Endothelial cell of umbilical vein (primary cell): ENCODE results near the gene PRUNE2. TPM values are rescaled to one million over a fixed set of nuclear protein-coding genes. Genes with fewer than 3 reads are reported as not detected.

Experiments used
- BruUV-seq: library from RNA; stranded (reverse); fragments of 400-500 nt; replicated peaks from 2 replicates; lab custom pipeline; 2021; lab: Mats Ljungman, UMichigan
- CTCF ChIA-PET: fragments of 300-600, 350-600 bp; sonication (Branson Sonifier 250); formaldehyde crosslinking; loops from one replicate; lab custom pipeline; 2021; ENCODE audit warnings: antibody characterized with exemption, inconsistent platforms; lab: Charles Lee
- POLR2A ChIA-PET: fragments of 300-600, 350-600 bp; sonication (Branson Sonifier 250); formaldehyde crosslinking; loops from one replicate; lab custom pipeline; 2021; ENCODE audit warnings: antibody characterized with exemption, inconsistent platforms; lab: Charles Lee
- DNase-seq: peaks from one replicate; pipeline ENCODE4 v3.0.0-alpha.2; 2011; ENCODE audit warnings: low read depth, low spot score
- FAIRE-seq: peaks from 2 replicates; lab custom pipeline; 2011; peaks lifted over from hg19 to GRCh38; lab: Jason Lieb, UNC
- H2AFZ ChIP-seq: 2 replicates; pipeline ENCODE4 v1.6.0; 2012; ENCODE audit warnings: low read depth, low read length, control low read depth, inconsistent platforms
- H3K27ac ChIP-seq: 2 replicates; pipeline ENCODE4 v1.5.1; 2011; ENCODE audit warnings: low read depth, mild to moderate bottlenecking, control low read depth, low read length, moderate library complexity; ENCODE audit not compliant: insufficient read depth
- H3K27me3 ChIP-seq, 2 experiments: 2 replicates each; pipeline versions ENCODE4 v1.6.0 to v1.6.1; 2011; ENCODE audit warnings: low read length in 2 of 2, mixed read lengths in 1 of 2; ENCODE audit not compliant: control insufficient read depth in 2 of 2, insufficient read depth in 2 of 2
- H3K36me3 ChIP-seq, 2 experiments: 2 replicates in 1 of 2; 3 replicates in 1 of 2; pipeline ENCODE4 v1.5.1; 2011; ENCODE audit warnings: low read length in 2 of 2, mild to moderate bottlenecking in 1 of 2, moderate library complexity in 1 of 2; ENCODE audit not compliant: control insufficient read depth in 2 of 2, insufficient read depth in 2 of 2; ENCODE audit errors: extremely low read depth in 1 of 2
- H3K4me1 ChIP-seq: 3 replicates; pipeline ENCODE4 v1.5.1; 2011; ENCODE audit warnings: mild to moderate bottlenecking, low read length; ENCODE audit not compliant: control insufficient read depth, insufficient read depth; ENCODE audit errors: extremely low read depth
- H3K4me2 ChIP-seq: 2 replicates; pipeline ENCODE4 v1.6.1; 2011; ENCODE audit warnings: low read length, control low read depth, mixed read lengths; ENCODE audit not compliant: insufficient read depth
- H3K4me3 ChIP-seq, 3 experiments: fragments of 200-600 bp in 1 of 3; sonication (generic), shearing (Covaris generic) in 1 of 3; replicated peaks in 1 of 3; 2 replicates each; pipeline ENCODE4 v1.5.1; 2011 to 2016; ENCODE audit warnings: control low read depth in 3 of 3, low read length in 3 of 3, mild to moderate bottlenecking in 2 of 3, inconsistent platforms in 1 of 3, low read depth in 1 of 3, moderate library complexity in 1 of 3; ENCODE audit not compliant: insufficient read depth in 1 of 3
- H3K79me2 ChIP-seq: 2 replicates; pipeline ENCODE4 v1.6.0; 2012; ENCODE audit warnings: low read length, inconsistent platforms; ENCODE audit not compliant: control insufficient read depth, insufficient read depth
- H3K9ac ChIP-seq: replicated peaks from 2 replicates; pipeline ENCODE3; 2011; ENCODE audit warnings: low read length, control low read depth; ENCODE audit not compliant: insufficient read depth; ENCODE audit errors: extremely low read depth
- H3K9me1 ChIP-seq: replicated peaks from 3 replicates; pipeline ENCODE4 v1.6.0; 2011; ENCODE audit warnings: mild to moderate bottlenecking, low read length; ENCODE audit not compliant: control insufficient read depth, insufficient read depth; ENCODE audit errors: extremely low read depth
- H3K9me3 ChIP-seq: replicated peaks from 2 replicates; pipeline ENCODE4 v1.5.1; 2012; ENCODE audit warnings: low read length, inconsistent platforms; ENCODE audit not compliant: control insufficient read depth, insufficient read depth
- H4K20me1 ChIP-seq: replicated peaks from 2 replicates; pipeline ENCODE3; 2011; ENCODE audit warnings: mild to moderate bottlenecking, low read length; ENCODE audit not compliant: control insufficient read depth, insufficient read depth; ENCODE audit errors: extremely low read depth
- CTCF ChIP-seq, 2 donors: IDR thresholded peaks; 1 replicate in 1 of 2; 2 replicates in 1 of 2; pipeline ENCODE4 v1.5.1; 2011; ENCODE audit warnings: low read length in 2 of 2, mild to moderate bottlenecking in 2 of 2, moderate library complexity in 2 of 2, control low read depth in 1 of 2, inconsistent platforms in 1 of 2, low read depth in 1 of 2; ENCODE audit not compliant: insufficient read depth in 1 of 2; ENCODE audit errors: extremely low read depth in 1 of 2
- EZH2 ChIP-seq: IDR thresholded peaks from 2 replicates; pipeline ENCODE4 v1.6.1; 2012; ENCODE audit warnings: borderline replicate concordance, low read depth, mild to moderate bottlenecking, moderate library complexity, low read length, inconsistent platforms; ENCODE audit not compliant: severe bottlenecking
- FOS ChIP-seq: IDR thresholded peaks from 2 replicates; pipeline ENCODE4 v1.6.1; 2011; ENCODE audit warnings: mild to moderate bottlenecking, low read length, moderate library complexity, borderline replicate concordance; ENCODE audit not compliant: insufficient read depth
- GATA2 ChIP-seq: IDR thresholded peaks from 2 replicates; pipeline ENCODE4 v1.7.0; 2011; ENCODE audit warnings: low read depth, mild to moderate bottlenecking, moderate library complexity, mixed read lengths, low read length; ENCODE audit not compliant: insufficient read length, insufficient read depth
- JUN ChIP-seq: IDR thresholded peaks from 2 replicates; pipeline ENCODE4 v1.6.1; 2011; ENCODE audit warnings: borderline replicate concordance, low read depth; ENCODE audit not compliant: insufficient read length, insufficient read depth
- MAX ChIP-seq: IDR thresholded peaks from 2 replicates; pipeline ENCODE4 v1.6.1; 2011; ENCODE audit not compliant: insufficient read depth, insufficient read length
- MYC ChIP-seq: IDR thresholded peaks from one replicate; pipeline ENCODE4 v1.6.1; 2011; ENCODE audit warnings: mild to moderate bottlenecking, low read depth, low read length
- POLR2A ChIP-seq: IDR thresholded peaks from 2 replicates; pipeline ENCODE4 v1.6.1; 2012; ENCODE audit warnings: low read depth, mild to moderate bottlenecking, control low read depth, low read length
- POLR2AphosphoS5 ChIP-seq: IDR thresholded peaks from 2 replicates; pipeline ENCODE4 v1.6.1; 2012; ENCODE audit warnings: low read depth, mild to moderate bottlenecking, control low read depth, low read length, moderate library complexity; ENCODE audit not compliant: insufficient read depth
- dilution Hi-C: fragments of 300-500 bp; cut with MboI; formaldehyde crosslinking; loops from one replicate; pipeline ENCODE4 v1.15.0; 2019; ENCODE audit warnings: low sequenced_read_pairs; ENCODE audit not compliant: extremely low pct_ligation_motif_present
- intact Hi-C: fragments of 100-400 bp; cut with micrococcal nuclease; formaldehyde crosslinking; loops from one replicate; pipeline ENCODE4 v1.10.0; 2022
- polyA plus RNA-seq, 4 experiments: library from polyadenylated mRNA; depleted of rRNA in 3 of 4; stranded (reverse) in 3 of 4; unstranded in 1 of 4; fragments of >200 nt; gene quantifications; 2 replicates each; pipeline versions ENCODE4 v1.2.1 to v1.2.3, GENCODE V29; 2011 to 2012; ENCODE audit warnings: missing spikeins in 1 of 4
- total RNA-seq: library from RNA; stranded (reverse); gene quantifications from 2 replicates; pipeline ENCODE4 v1.2.3, GENCODE V29; 2021

Gene PRUNE2
- total and polyA plus RNA-seq, 2 donors (not counting 3 experiments of a cell fraction or from before 2014, with no cell fraction given) = 15.8 to 21.7 TPM

GRCh38 chr9:76716085-76716672, 189.7 kb downstream of the PRUNE2 start:
- Histone ChIP-seq H3K27ac (no peak overlapping the region), H2AFZ (no peak overlapping the region), H3K9me1 (no peaks in the 10 kb centered on the region), H3K9ac (no peak overlapping the region), H3K4me1 (peaks cover 30% of the 10 kb centered on the region), H3K27me3 (no peaks in the 10 kb centered on the region), H3K79me2 (no peaks in the 10 kb centered on the region), H3K9me3 (no peaks in the 10 kb centered on the region), H3K4me3 (no peak overlapping the region), H3K36me3 (no peaks in the 10 kb centered on the region), H3K4me2 (no peak overlapping the region), H4K20me1 (no peaks in the 10 kb centered on the region)
- ChIA-PET POLR2A (no interaction called here), CTCF (no interaction called here)
- DNase-seq (no peak), FAIRE-seq (no peak)
- intact Hi-C loops = loop anchor here (5.0 kb wide), 1 partner anchor 394 kb away; no protein-coding TSS in a partner anchor
- TF ChIP-seq CTCF (IDR thresholded peaks at IDR 0.05; ENCODE audit: extremely low read depth in 1 of 2, insufficient read depth in 1 of 2, low read depth in 1 of 2, low read length in 2 of 2) (no peak), JUN (no peak), POLR2AphosphoS5 (no peak), GATA2 (no peak), EZH2 (no peak), FOS (no peak), MYC (no peak), MAX (no peak), POLR2A (no peak)
- dilution Hi-C loops = no loop called here
- BruUV-seq = no TSS peak
